Ishikawa (cell line): Measurements from ENCODE around the gene NBAS.

Source experiments
- CEBPB ChIP-seq: IDR thresholded peaks from 2 replicates; pipeline ENCODE4 v1.6.1; 2012
- CREB1 ChIP-seq: IDR thresholded peaks from 2 replicates; pipeline ENCODE4 v1.6.1; 2012; ENCODE audit warnings: low read depth
- EGR1 ChIP-seq: IDR thresholded peaks from 2 replicates; pipeline ENCODE4 v1.6.1; 2012
- EP300 ChIP-seq: IDR thresholded peaks from 2 replicates; pipeline ENCODE4 v1.6.1; 2012; ENCODE audit warnings: borderline replicate concordance
- FOXM1 ChIP-seq: IDR thresholded peaks from 2 replicates; pipeline ENCODE4 v1.6.1; 2012; ENCODE audit warnings: low read depth, borderline replicate concordance
- MAX ChIP-seq: IDR thresholded peaks from 2 replicates; pipeline ENCODE4 v1.6.1; 2012
- NFIC ChIP-seq: IDR thresholded peaks from 2 replicates; pipeline ENCODE4 v1.6.1; 2012
- RAD21 ChIP-seq: IDR thresholded peaks from 2 replicates; pipeline ENCODE4 v1.6.1; 2012; ENCODE audit warnings: low read depth
- REST ChIP-seq: IDR thresholded peaks from 2 replicates; pipeline ENCODE4 v1.6.1; 2012; ENCODE audit warnings: low read depth, mild to moderate bottlenecking
- TAF1 ChIP-seq: IDR thresholded peaks from 2 replicates; pipeline ENCODE4 v1.6.1; 2012; ENCODE audit warnings: low read depth, mild to moderate bottlenecking
- TCF12 ChIP-seq: IDR thresholded peaks from 2 replicates; pipeline ENCODE4 v1.6.1; 2012; ENCODE audit warnings: low read depth
- TEAD4 ChIP-seq: IDR thresholded peaks from 2 replicates; pipeline ENCODE4 v1.6.1; 2012
- USF1 ChIP-seq: IDR thresholded peaks from 2 replicates; pipeline ENCODE4 v1.6.1; 2012
- YY1 ChIP-seq: IDR thresholded peaks from 2 replicates; pipeline ENCODE4 v1.6.1; 2012; ENCODE audit warnings: low read depth
- ZBTB7A ChIP-seq: IDR thresholded peaks from 2 replicates; pipeline ENCODE4 v1.6.1; 2012; ENCODE audit warnings: low read depth

Gene NBAS

GRCh38 chr2:15242936-15243461 is 318.1 kb downstream of the NBAS start:
- TF ChIP-seq CEBPB (no peak), EP300 (no peak), REST (no peak), RAD21 (no peak), USF1 (no peak), YY1 (no peak), CREB1 (no peak), NFIC (no peak), TCF12 (no peak), ZBTB7A (no peak), MAX (no peak), TAF1 (no peak), EGR1 (no peak), FOXM1 (no peak), TEAD4 (no peak)

GRCh38 chr2:15241929-15242328 is 319.2 kb downstream of the NBAS start:
- TF ChIP-seq CREB1 (no peak), TEAD4 (no peak), FOXM1 (no peak), RAD21 (no peak), ZBTB7A (no peak), USF1 (no peak), YY1 (no peak), CEBPB (no peak), TAF1 (no peak), REST (no peak), EGR1 (no peak), TCF12 (no peak), NFIC (no peak), EP300 (no peak), MAX (no peak)

- TF ChIP-seq FOXM1 (no peak), MAX (no peak), REST (no peak), CEBPB (no peak), EGR1 (no peak), USF1 (no peak), CREB1 (no peak), TEAD4 (no peak), NFIC (no peak)
Observed at GRCh38 chr2:15241201-15241600, 319.9 kb downstream of the NBAS start.

GRCh38 chr2:15238028-15238427 is 323.1 kb downstream of the NBAS start:
- TF ChIP-seq CREB1, result no peak
- TF ChIP-seq TAF1, result no peak
- no peak for TF ChIP-seq CEBPB
- no peak for TF ChIP-seq EGR1
- no peak for TF ChIP-seq REST
- TF ChIP-seq TEAD4, result no peak
- TF ChIP-seq ZBTB7A, result no peak
- no peak for TF ChIP-seq NFIC
- no peak for TF ChIP-seq FOXM1
- TF ChIP-seq MAX, result no peak
- TF ChIP-seq TCF12, result no peak
- no peak for TF ChIP-seq EP300
- no peak for TF ChIP-seq USF1
- TF ChIP-seq YY1, result no peak
- TF ChIP-seq RAD21, result no peak
